ENCODE data around the gene D2HGDH.

The D2HGDH gene

GRCh38 chr2:241760301-241760771 is 25.9 kb downstream of the D2HGDH start:
- TF ChIP-seq REST (IDR thresholded peaks at IDR 0.05; ENCODE audit: insufficient read depth in 1 of 2, low read depth in 2 of 2, low read length in 2 of 2) (no peak), POLR2AphosphoS5 (IDR thresholded peaks at IDR 0.05; ENCODE audit: low read depth, low read length) (no peak), SIN3A (IDR thresholded peaks at IDR 0.05; ENCODE audit: borderline replicate concordance, insufficient read depth, low read length) (no peak), TAF1 (IDR thresholded peaks at IDR 0.05; ENCODE audit: borderline replicate concordance, insufficient read depth, low read length) (no peak)

GRCh38 chr2:241762321-241762932 is 28.0 kb downstream of the D2HGDH start:
- TF ChIP-seq REST (IDR thresholded peaks at IDR 0.05; ENCODE audit: insufficient read depth in 1 of 2, low read depth in 2 of 2, low read length in 2 of 2) (no peak), FOXP2 (optimal IDR thresholded peaks at IDR 0.05; ENCODE audit: borderline replicate concordance, extremely low read depth, extremely low read length, insufficient read depth) (peak; percentile 26)

GRCh38 chr2:241762933-241763369 is 28.5 kb downstream of the D2HGDH start:
- TF ChIP-seq REST (IDR thresholded peaks at IDR 0.05; ENCODE audit: insufficient read depth in 1 of 2, low read depth in 2 of 2, low read length in 2 of 2) (no peak), FOXP2 (optimal IDR thresholded peaks at IDR 0.05; ENCODE audit: borderline replicate concordance, extremely low read depth, extremely low read length, insufficient read depth) (no peak), TAF1 (IDR thresholded peaks at IDR 0.05; ENCODE audit: borderline replicate concordance, insufficient read depth, low read length) (no peak), SIN3A (IDR thresholded peaks at IDR 0.05; ENCODE audit: borderline replicate concordance, insufficient read depth, low read length) (no peak), POLR2AphosphoS5 (IDR thresholded peaks at IDR 0.05; ENCODE audit: low read depth, low read length) (no peak)

- TF ChIP-seq TAF1 (IDR thresholded peaks at IDR 0.05; ENCODE audit: borderline replicate concordance, insufficient read depth, low read length): no peak
- no peak for TF ChIP-seq REST (IDR thresholded peaks at IDR 0.05; ENCODE audit: insufficient read depth in 1 of 2, low read depth in 2 of 2, low read length in 2 of 2)
- TF ChIP-seq POLR2AphosphoS5 (IDR thresholded peaks at IDR 0.05; ENCODE audit: low read depth, low read length): no peak
- TF ChIP-seq FOXP2 (optimal IDR thresholded peaks at IDR 0.05; ENCODE audit: borderline replicate concordance, extremely low read depth, extremely low read length, insufficient read depth): no peak
These were observed 29.3 kb downstream of the D2HGDH start for GRCh38 chr2:241763551-241764274.

Measured in PFSK-1 (cell line).